Activated CD8-positive, alpha-beta memory T cell treated with anti-CD3 and anti-CD28 coated beads, Interleukin-2, amount 50 U/mL, for 48 hours (primary cell): Measurements from ENCODE around the gene ABCA9.
"Not testable (repeated sequence)": the region's sequence is repeated elsewhere in the genome, so short reads cannot be mapped to it uniquely, and the experiment has no call there.

Experiments
- DNase-seq: peaks from one replicate; pipeline ENCODE4 v3.0.0-alpha.2; 2020

Gene ABCA9

DNA sequence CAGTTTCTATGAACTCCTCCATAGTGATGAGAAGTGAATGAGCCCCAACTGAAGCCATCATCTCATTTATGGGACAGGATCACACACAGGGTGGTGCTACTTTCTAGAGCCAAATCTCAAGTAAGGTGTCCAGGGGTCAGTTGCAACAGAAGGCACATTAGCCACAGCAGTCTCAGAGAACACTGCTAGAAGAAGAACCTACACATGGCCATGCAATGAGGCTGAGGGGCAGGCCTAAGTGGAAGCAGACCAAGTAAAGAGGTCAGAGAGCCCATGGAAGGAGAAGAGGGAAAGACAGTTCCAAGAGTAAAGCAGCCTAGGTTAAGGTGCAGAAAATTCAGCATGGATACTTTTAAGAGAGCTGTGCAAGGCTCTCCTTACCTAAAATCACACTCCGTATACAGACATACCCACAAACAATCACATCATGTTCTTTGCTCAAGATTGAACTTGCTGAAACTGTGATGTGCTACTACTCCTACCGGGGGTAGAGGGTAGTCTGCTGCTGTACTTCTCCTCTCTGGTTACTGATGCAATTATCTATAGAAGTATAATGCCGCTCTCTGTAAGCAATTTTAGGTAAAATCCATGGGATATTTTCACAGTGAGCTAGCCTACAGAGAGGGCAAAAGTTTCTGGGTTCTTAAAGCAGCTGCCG lies 107.3 kb downstream of the ABCA9 start:
- no peak for DNase-seq

DNA sequence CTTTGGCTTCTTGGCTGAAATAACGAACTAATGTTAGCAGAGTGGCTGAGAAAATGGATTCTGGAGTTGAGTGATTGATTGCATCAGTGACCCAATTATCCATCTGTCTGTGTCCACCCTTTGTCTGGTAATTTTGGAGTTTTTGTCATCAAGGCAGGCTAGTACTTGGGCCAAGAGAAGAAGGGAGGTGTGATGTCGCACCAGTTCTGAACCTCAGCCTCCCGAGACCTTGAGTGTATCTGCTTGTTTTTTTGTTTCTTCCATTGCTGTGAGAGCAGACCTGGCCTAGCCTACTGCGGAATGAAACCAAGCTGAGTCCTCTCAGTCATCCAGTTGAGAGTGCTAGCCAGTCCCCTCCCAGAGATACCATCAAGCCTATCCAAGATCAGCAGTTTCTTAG lies 110.0 kb downstream of the ABCA9 start:
- DNase-seq, result no peak

- DNase-seq, result not testable (repeated sequence)
Measured at GRCh38 chr17:68947868-68948267, 112.9 kb downstream of the ABCA9 start.

DNA sequence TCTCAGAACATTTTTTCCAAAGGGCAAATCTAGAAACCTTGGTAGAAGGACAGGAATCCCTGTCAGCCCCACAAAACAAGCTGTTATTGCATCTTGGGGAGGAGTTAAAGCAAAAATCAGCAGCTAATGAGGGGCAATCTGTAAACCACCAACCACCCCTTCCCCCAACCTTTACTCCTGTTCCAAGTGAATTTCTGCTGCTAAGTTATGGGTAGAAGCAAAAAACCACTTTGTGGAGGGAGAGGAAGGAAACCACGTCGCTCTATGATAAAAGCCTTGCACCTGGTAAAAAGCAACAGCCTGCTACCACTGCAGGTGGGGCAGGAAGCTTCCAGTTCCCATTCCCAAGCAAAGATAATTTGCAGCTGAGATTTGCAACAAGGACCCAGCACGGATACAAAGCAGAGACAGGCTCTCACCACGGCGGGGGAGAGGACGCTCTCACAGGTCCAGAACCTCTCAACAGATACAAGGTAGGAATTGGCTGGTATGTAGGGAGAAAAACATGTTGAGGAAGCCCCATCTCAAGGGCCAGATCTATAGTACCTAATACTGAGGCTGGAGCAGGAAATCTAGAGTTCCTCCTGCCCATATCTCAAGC lies 116.2 kb downstream of the ABCA9 start:
- no peak for DNase-seq

DNA sequence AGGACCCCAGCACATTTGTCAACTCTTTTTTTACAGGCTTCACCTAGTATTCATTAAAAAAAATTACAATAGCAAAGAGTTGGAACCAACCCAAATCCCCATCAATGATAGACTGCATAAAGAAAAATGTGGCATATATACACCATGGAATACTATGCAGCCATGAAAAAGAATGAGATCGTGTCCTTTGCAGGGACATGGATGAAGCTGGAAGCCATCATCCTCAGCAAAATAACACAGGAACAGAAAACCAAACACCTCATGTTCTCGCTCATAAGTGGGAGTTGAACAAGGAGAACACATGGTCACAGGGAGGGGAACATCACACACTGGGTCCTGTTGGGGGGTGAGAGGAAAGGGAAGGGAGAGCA lies 116.9 kb downstream of the ABCA9 start:
- DNase-seq, result not testable (repeated sequence)

- DNase-seq, result no peak
Measured at GRCh38 chr17:68943123-68943811, 117.5 kb downstream of the ABCA9 start.

DNA sequence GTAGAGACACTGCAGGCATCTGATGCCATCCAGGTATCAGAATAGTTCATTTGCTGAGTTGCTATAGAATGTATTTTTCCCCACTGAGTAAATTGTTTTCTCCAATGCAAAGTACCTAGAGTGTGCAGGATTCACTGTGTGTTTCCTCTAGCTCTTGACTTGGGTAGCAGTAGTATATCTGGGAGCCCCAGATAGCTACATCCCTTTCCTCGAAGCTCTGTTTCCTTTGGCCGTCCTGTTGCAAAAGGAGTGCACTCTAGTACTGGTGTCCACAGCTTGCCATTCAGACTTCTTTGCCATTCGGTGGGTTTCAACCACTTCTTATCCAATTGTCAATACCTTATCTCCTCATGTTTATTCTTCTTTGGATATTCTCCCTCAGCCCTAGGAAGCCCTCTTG lies 118.3 kb downstream of the ABCA9 start:
- DNase-seq, result no peak

DNA sequence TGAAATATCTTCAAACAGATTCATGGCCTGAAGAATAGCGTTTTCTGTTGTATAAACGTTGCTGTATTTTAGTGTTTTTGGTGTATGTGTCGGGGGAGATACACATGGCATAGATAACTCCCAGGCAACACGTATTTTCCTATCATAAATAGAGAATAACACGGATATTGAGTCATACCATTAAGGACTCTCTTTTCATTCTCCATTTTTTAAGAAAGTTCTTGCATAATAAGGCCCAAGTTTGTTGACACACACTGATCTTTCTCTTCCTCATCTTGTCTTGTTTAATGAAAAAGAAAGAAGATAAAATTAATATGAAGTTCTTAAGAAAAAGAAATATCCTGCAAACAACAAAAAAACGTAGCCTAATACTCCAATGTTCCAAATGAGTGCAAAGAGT lies 119.0 kb downstream of the ABCA9 start:
- DNase-seq, result no peak

DNA sequence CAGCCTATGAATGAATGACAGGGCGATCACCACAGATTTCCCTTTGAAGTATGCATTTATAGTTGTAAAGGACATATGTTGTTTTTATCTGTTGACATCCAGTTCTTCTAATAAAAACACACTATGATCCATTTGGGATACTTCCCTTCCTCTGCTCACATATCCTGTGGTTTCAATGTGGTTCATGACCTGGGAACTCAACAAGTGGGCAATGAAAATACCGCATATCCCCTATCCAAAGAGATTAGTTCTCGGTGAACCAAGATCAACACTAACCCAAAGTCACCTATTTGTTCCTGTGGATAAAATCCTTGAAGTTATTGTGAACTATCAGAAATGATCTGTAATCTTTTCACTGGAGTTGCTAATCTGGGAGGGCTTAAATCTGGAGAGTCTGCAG lies 121.5 kb downstream of the ABCA9 start:
- no peak for DNase-seq

GRCh38 chr17:68937890-68938514 lies 122.7 kb downstream of the ABCA9 start:
- DNase-seq, result no peak

GRCh38 chr17:68927516-68927915 lies 133.2 kb downstream of the ABCA9 start:
- no peak for DNase-seq

DNA sequence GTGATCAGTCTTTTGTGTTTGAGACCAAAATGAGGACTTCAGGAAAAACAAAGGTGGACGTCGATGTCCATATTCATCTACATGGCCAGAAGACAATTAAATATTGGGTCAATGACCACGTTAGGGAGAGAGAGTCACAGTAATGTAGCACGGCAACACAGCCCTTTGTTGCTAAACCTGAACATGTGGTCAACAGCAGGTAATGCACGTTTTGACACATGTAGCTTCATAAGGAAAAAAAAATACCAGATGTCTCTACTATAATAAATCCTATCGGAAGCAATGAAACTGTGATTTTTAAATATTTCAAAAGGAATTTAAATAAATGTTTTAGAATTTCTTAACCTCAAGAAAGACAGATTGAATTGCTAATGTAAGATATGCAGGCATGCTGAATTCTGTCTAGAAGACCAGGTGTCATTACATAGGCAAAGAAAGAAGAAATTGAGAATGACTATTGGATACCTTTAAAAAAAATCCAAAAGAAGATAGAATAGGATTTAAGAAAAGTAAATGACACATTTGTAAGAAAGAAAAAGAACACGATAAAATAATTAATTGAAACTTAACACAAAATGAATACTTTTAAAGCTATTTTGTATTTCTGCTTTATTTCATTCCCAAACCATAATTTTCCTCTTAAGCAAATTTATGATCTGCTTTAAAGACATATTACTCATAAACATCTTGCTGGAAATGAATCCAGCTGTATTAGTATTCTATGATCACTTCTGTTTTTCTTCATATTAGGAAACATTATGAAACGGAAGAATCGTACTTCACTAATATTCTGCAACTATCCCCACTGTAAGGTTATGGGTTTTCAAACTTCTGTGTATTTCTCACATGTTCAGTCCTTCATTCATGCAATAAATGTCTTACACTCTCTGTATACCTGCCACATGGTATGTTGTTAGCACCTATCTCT lies 135.7 kb downstream of the ABCA9 start:
- no peak for DNase-seq
